Liver (tissue), 9 donors: ENCODE results near the gene RSPH10B. TPM values are rescaled to one million over a fixed set of nuclear protein-coding genes. Genes with fewer than 3 reads are reported as not detected.
A peak's percentile ranks its signal among the peaks of the same experiment; 100 is the strongest.
"Not testable (repeated sequence)": the region's sequence is repeated elsewhere in the genome, so short reads cannot be mapped to it uniquely, and the experiment has no call there.

ENCODE experiments used
- DNase-seq: peaks from one replicate; pipeline ENCODE4 v3.0.0-alpha.2; 2017; ENCODE audit warnings: low spot score
- H3K27ac ChIP-seq, 2 donors: one replicate each; pipeline ENCODE4 v1.7.0; 2013; ENCODE audit warnings: inconsistent platforms in 2 of 2, low read length in 2 of 2, control low read depth in 1 of 2, low read depth in 1 of 2, mild to moderate bottlenecking in 1 of 2
- H3K27me3 ChIP-seq, 4 donors: one replicate each; pipeline versions ENCODE4 v1.6.1 to v1.7.0; 2013; ENCODE audit warnings: low read length in 3 of 4, inconsistent platforms in 1 of 4, mild to moderate bottlenecking in 1 of 4, moderate library complexity in 1 of 4; ENCODE audit not compliant: control insufficient read depth in 4 of 4, insufficient read depth in 4 of 4
- H3K36me3 ChIP-seq, 4 donors: one replicate each; pipeline versions ENCODE4 v1.6.1 to v1.7.0; 2013; ENCODE audit warnings: low read length in 3 of 4, mild to moderate bottlenecking in 3 of 4, low read depth in 1 of 4, moderate library complexity in 1 of 4; ENCODE audit not compliant: control insufficient read depth in 4 of 4, insufficient read depth in 3 of 4
- H3K4me1 ChIP-seq, 4 donors: one replicate each; pipeline versions ENCODE4 v1.6.1 to v1.7.0; 2013; ENCODE audit warnings: low read length in 3 of 4, mild to moderate bottlenecking in 3 of 4, moderate library complexity in 1 of 4; ENCODE audit not compliant: control insufficient read depth in 4 of 4, insufficient read depth in 4 of 4
- H3K4me3 ChIP-seq, 3 donors: one replicate each; pipeline versions ENCODE4 v1.6.1 to v1.7.0; 2013; ENCODE audit warnings: low read length in 3 of 3, control low read depth in 1 of 3, low read depth in 1 of 3, mild to moderate bottlenecking in 1 of 3
- H3K9ac ChIP-seq, 2 donors: one replicate each; pipeline ENCODE4 v1.7.0; 2013; ENCODE audit warnings: low read length in 2 of 2, mild to moderate bottlenecking in 2 of 2, moderate library complexity in 2 of 2, control low read depth in 1 of 2, low read depth in 1 of 2
- H3K9me3 ChIP-seq, 4 donors: one replicate each; pipeline versions ENCODE4 v1.6.1 to v1.7.0; 2013; ENCODE audit warnings: low read length in 3 of 4; ENCODE audit not compliant: control insufficient read depth in 4 of 4
- FOXA1 ChIP-seq: IDR thresholded peaks from 2 replicates; pipeline ENCODE4 v1.6.1; 2016; ENCODE audit warnings: antibody characterized with exemption
- FOXA2 ChIP-seq: IDR thresholded peaks from 2 replicates; pipeline ENCODE4 v1.6.1; 2016; ENCODE audit warnings: antibody characterized with exemption
- GABPA ChIP-seq, 2 donors: IDR thresholded peaks in 1 of 2; conservative IDR thresholded peaks in 1 of 2; 2 replicates each; pipeline ENCODE4 v1.6.1; 2016; ENCODE audit warnings: antibody characterized with exemption in 2 of 2, mild to moderate bottlenecking in 1 of 2, moderate library complexity in 1 of 2
- HNF4A ChIP-seq, 2 donors: conservative IDR thresholded peaks; 2 replicates each; pipeline ENCODE4 v1.6.1; 2016; ENCODE audit warnings: antibody characterized with exemption in 2 of 2, mild to moderate bottlenecking in 2 of 2
- HNF4G ChIP-seq: IDR thresholded peaks from 2 replicates; pipeline ENCODE4 v1.6.1; 2016; ENCODE audit warnings: antibody characterized with exemption
- JUND ChIP-seq, 2 donors: IDR thresholded peaks; 2 replicates each; pipeline ENCODE4 v1.6.1; 2016; ENCODE audit warnings: antibody characterized with exemption in 2 of 2
- NR2F2 ChIP-seq: IDR thresholded peaks from 2 replicates; pipeline ENCODE4 v1.6.1; 2016; ENCODE audit warnings: antibody characterized with exemption
- RAD21 ChIP-seq, 2 donors: IDR thresholded peaks; 2 replicates each; pipeline ENCODE4 v1.6.1; 2016; ENCODE audit warnings: antibody characterized with exemption in 2 of 2, mild to moderate bottlenecking in 2 of 2
- RXRA ChIP-seq, 2 donors: IDR thresholded peaks; 2 replicates each; pipeline ENCODE4 v1.6.1; 2017 to 2018; ENCODE audit warnings: antibody characterized with exemption in 2 of 2, mild to moderate bottlenecking in 1 of 2
- SP1 ChIP-seq: IDR thresholded peaks from 2 replicates; pipeline ENCODE4 v1.6.1; 2018; ENCODE audit warnings: antibody characterized with exemption, mild to moderate bottlenecking
- TAF1 ChIP-seq: conservative IDR thresholded peaks from 2 replicates; pipeline ENCODE4 v1.6.1; 2016; ENCODE audit warnings: antibody characterized with exemption, mild to moderate bottlenecking
- YY1 ChIP-seq: IDR thresholded peaks from 2 replicates; pipeline ENCODE4 v1.6.1; 2016; ENCODE audit warnings: antibody characterized with exemption, mild to moderate bottlenecking
- WGBS: extraction: QIAGEN DNeasy Blood & Tissue Kit; methylation state at CpG from one replicate; pipeline ENCODE4 v1.1.7; 2013; 5-methylcytosine and 5-hydroxymethylcytosine counted together
- polyA plus RNA-seq, 2 donors: library from polyadenylated mRNA; stranded (reverse) in 1 of 2; unstranded in 1 of 2; fragments of 200-250 nt in 1 of 2; fragments of >200 nt in 1 of 2; fragmentation: Nextera tagmentation in 1 of 2; extraction: Ambion mirVana in 1 of 2; gene quantifications; one replicate each; pipeline versions ENCODE4 v1.2.1 to v1.2.3, GENCODE V29; 2013 to 2015
- total RNA-seq, 2 donors: library from RNA; depleted of rRNA; stranded (reverse); fragments of >200 nt; gene quantifications; one replicate each; pipeline ENCODE4 v1.2.3, GENCODE V29; 2014
- TF ChIP-seq, protein P1 (sequence below): IDR thresholded peaks from 2 replicates; pipeline ENCODE4 v1.6.1; 2016; ENCODE audit warnings: antibody characterized with exemption
- TF ChIP-seq, protein P2 (sequence below): IDR thresholded peaks from 2 replicates; pipeline ENCODE4 v1.6.1; 2016; ENCODE audit warnings: antibody characterized with exemption
- TF ChIP-seq, protein P3 (sequence below): fragments of 150-350 bp; IDR thresholded peaks from 2 replicates; pipeline ENCODE4 v1.5.1; 2017; ENCODE audit warnings: improper control_type of control experiment, low read depth, low read length; ENCODE audit not compliant: missing input control
- TF ChIP-seq, protein P4 (sequence below): IDR thresholded peaks from 2 replicates; pipeline ENCODE4 v1.6.1; 2016; ENCODE audit warnings: antibody characterized with exemption
- TF ChIP-seq, protein P5 (sequence below): IDR thresholded peaks from 2 replicates; pipeline ENCODE4 v1.6.1; 2016; ENCODE audit warnings: antibody characterized with exemption, mild to moderate bottlenecking
- donor health status: healthy.
- donor health status: healthy.
- donor health status: healthy.
- donor health status: healthy.
- donor health status: healthy.

RSPH10B gene
- total and polyA plus RNA-seq, 4 donors = 0.05 to 0.33 (median 0.08) TPM

DNA sequence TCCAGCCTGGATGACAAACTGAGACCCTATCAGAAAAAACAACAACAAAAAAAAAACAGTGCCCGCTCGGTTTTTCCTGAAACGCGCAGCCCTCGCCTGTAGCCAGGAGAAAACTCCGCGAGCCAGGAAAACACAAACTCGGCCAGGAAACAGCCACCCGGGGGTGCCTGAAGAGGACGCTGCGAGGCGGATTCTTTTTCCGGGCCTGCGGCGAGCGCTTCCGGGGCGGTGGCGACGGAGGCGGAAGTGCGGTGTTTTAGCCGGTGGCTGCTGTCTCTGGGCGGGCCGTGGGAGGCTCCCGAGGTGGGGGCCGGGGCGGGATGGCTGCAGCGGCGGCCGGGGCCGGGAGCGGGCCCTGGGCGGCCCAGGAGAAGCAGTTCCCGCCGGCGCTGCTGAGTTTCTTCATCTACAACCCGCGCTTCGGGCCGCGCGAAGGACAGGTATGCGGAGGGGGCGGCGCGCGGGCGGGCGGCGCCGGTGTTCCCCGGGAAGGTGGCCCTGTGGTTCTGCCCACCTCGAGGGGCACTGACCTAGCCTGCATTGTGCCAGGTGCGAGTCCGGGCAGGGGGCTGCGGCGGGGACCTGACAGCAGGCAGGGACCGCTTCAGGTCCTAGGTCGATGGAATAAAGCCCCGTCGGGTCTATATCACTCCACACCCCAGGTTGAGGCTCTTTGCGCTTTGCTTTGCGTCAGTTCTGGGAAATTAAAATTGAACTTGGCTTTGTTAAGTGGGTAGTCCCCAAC lies 71.8 kb downstream of the RSPH10B start, which contains the start of gene CCZ1:
TSS of gene CCZ1 (plus strand) at position 254 of the 745 bp plus-strand sequence. CDS start at position 321, 67 bp downstream.
- not testable (repeated sequence) for H3K27me3 ChIP-seq, H3K9ac ChIP-seq, H3K4me1 ChIP-seq, H3K36me3 ChIP-seq, H3K27ac ChIP-seq, H3K9me3 ChIP-seq
- peak within 1 kb of the TSS; percentile 40 to 52 (median 41) for H3K4me3 ChIP-seq
- WGBS = 0% methylated on average over 25 of the region's 64 CpGs
- TF ChIP-seq RAD21 (IDR thresholded peaks at IDR 0.05) = peak in 1 of 2 donors; percentile 15
- TF ChIP-seq GABPA (IDR thresholded peaks at IDR 0.05 in 1 of 2, conservative IDR thresholded peaks at IDR 0.05 in 1 of 2) = peak; percentile 67 to 82
- peak; percentile 44 for DNase-seq

DNA sequence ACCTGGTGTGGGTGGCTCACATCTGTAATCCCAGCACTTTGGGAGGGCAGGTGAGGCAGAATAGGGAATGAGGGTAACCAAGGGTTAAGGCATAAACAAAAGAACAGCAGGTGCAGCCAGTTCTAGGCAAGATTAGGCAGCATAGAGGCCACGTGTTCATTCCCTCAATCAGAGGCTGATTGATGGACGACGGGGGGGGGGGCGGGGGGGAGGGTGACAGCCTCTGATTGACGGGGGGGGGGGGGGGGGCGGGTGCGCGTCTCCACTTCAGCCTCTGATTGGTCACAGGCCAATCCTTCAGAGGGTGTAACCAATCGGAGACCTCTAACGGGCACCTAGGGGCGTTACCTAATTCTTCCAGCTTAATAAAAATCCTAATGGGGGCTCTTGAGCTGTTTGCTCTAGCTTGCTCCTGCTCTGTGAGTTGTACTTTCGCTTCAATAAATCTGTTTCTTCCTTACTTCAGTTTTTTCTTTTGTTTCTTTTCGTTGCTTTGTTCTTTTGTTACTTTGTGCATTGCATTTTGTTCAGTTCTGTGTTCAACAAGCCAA lies 73.0 kb downstream of the RSPH10B start:
- H3K27ac ChIP-seq, H3K9ac ChIP-seq, H3K36me3 ChIP-seq, H3K4me1 ChIP-seq, H3K27me3 ChIP-seq, H3K4me3 ChIP-seq, H3K9me3 ChIP-seq, DNase-seq: not testable (repeated sequence)
- 64% methylated on average over 13 of the region's 13 CpGs for WGBS

DNA sequence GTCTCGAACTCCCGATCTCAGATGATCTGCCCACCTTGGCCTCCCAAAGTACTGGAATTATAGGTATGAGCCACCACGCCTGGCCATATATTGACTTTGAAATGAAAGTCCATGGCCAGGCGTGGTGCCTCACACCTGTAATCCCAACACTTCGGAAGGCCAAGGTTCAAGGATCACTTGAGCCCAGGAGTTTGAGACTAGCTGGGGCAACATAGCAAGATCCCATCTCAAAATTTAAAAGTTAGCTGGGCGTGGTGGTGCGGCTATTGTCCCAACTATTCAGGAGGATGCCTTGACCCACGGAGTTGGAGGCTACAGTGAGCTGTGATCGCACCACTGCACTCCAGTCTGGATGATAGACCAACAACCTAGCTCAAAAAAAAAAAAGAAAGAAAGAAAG lies 78.0 kb downstream of the RSPH10B start:
- H3K36me3 ChIP-seq = no peaks in the 10 kb centered on the region
- H3K4me3 ChIP-seq = no peak overlapping the region
- no peak overlapping the region for H3K27ac ChIP-seq
- DNase-seq = no peak
- H3K9me3 ChIP-seq = no peaks in the 10 kb centered on the region
- no peaks in the 10 kb centered on the region for H3K4me1 ChIP-seq
- WGBS = 94% methylated on average over 9 of the region's 9 CpGs
- no peak for TF ChIP-seq NR2F2
- TF ChIP-seq, protein P1, sequence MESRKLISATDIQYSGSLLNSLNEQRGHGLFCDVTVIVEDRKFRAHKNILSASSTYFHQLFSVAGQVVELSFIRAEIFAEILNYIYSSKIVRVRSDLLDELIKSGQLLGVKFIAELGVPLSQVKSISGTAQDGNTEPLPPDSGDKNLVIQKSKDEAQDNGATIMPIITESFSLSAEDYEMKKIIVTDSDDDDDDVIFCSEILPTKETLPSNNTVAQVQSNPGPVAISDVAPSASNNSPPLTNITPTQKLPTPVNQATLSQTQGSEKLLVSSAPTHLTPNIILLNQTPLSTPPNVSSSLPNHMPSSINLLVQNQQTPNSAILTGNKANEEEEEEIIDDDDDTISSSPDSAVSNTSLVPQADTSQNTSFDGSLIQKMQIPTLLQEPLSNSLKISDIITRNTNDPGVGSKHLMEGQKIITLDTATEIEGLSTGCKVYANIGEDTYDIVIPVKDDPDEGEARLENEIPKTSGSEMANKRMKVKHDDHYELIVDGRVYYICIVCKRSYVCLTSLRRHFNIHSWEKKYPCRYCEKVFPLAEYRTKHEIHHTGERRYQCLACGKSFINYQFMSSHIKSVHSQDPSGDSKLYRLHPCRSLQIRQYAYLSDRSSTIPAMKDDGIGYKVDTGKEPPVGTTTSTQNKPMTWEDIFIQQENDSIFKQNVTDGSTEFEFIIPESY = no peak
- TF ChIP-seq FOXA2 = no peak
- TF ChIP-seq, protein P2, sequence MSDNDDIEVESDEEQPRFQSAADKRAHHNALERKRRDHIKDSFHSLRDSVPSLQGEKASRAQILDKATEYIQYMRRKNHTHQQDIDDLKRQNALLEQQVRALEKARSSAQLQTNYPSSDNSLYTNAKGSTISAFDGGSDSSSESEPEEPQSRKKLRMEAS = no peak
- TF ChIP-seq JUND (IDR thresholded peaks at IDR 0.05) = no peak
- no peak for TF ChIP-seq TAF1
- TF ChIP-seq GABPA (IDR thresholded peaks at IDR 0.05 in 1 of 2, conservative IDR thresholded peaks at IDR 0.05 in 1 of 2) = no peak
- TF ChIP-seq, protein P3, sequence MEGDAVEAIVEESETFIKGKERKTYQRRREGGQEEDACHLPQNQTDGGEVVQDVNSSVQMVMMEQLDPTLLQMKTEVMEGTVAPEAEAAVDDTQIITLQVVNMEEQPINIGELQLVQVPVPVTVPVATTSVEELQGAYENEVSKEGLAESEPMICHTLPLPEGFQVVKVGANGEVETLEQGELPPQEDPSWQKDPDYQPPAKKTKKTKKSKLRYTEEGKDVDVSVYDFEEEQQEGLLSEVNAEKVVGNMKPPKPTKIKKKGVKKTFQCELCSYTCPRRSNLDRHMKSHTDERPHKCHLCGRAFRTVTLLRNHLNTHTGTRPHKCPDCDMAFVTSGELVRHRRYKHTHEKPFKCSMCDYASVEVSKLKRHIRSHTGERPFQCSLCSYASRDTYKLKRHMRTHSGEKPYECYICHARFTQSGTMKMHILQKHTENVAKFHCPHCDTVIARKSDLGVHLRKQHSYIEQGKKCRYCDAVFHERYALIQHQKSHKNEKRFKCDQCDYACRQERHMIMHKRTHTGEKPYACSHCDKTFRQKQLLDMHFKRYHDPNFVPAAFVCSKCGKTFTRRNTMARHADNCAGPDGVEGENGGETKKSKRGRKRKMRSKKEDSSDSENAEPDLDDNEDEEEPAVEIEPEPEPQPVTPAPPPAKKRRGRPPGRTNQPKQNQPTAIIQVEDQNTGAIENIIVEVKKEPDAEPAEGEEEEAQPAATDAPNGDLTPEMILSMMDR = no peak
- TF ChIP-seq SP1 = no peak
- TF ChIP-seq, protein P4, sequence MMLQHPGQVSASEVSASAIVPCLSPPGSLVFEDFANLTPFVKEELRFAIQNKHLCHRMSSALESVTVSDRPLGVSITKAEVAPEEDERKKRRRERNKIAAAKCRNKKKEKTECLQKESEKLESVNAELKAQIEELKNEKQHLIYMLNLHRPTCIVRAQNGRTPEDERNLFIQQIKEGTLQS = no peak
- no peak for TF ChIP-seq RAD21 (IDR thresholded peaks at IDR 0.05)
- no peak for TF ChIP-seq HNF4G
- TF ChIP-seq FOXA1 = no peak
- TF ChIP-seq YY1 = no peak
- TF ChIP-seq, protein P5, sequence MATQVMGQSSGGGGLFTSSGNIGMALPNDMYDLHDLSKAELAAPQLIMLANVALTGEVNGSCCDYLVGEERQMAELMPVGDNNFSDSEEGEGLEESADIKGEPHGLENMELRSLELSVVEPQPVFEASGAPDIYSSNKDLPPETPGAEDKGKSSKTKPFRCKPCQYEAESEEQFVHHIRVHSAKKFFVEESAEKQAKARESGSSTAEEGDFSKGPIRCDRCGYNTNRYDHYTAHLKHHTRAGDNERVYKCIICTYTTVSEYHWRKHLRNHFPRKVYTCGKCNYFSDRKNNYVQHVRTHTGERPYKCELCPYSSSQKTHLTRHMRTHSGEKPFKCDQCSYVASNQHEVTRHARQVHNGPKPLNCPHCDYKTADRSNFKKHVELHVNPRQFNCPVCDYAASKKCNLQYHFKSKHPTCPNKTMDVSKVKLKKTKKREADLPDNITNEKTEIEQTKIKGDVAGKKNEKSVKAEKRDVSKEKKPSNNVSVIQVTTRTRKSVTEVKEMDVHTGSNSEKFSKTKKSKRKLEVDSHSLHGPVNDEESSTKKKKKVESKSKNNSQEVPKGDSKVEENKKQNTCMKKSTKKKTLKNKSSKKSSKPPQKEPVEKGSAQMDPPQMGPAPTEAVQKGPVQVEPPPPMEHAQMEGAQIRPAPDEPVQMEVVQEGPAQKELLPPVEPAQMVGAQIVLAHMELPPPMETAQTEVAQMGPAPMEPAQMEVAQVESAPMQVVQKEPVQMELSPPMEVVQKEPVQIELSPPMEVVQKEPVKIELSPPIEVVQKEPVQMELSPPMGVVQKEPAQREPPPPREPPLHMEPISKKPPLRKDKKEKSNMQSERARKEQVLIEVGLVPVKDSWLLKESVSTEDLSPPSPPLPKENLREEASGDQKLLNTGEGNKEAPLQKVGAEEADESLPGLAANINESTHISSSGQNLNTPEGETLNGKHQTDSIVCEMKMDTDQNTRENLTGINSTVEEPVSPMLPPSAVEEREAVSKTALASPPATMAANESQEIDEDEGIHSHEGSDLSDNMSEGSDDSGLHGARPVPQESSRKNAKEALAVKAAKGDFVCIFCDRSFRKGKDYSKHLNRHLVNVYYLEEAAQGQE = no peak
- no peak for TF ChIP-seq RXRA (IDR thresholded peaks at IDR 0.05)
- TF ChIP-seq HNF4A (conservative IDR thresholded peaks at IDR 0.05) = no peak
- H3K9ac ChIP-seq = no peak overlapping the region
- no peaks in the 10 kb centered on the region for H3K27me3 ChIP-seq
